Activated CD8-positive, alpha-beta memory T cell treated with anti-CD3 and anti-CD28 coated beads for 1 hour (primary cell): ENCODE measurements around the gene AFF4.
"Not testable (repeated sequence)": the region's sequence is repeated elsewhere in the genome, so short reads cannot be mapped to it uniquely, and the experiment has no call there.

ENCODE experiments used
- DNase-seq, 2 donors: peaks; one replicate each; pipeline ENCODE4 v3.0.0-alpha.2; 2020; ENCODE audit warnings: low read depth in 1 of 2; ENCODE audit errors: extremely low read depth in 1 of 2

Gene AFF4

DNA sequence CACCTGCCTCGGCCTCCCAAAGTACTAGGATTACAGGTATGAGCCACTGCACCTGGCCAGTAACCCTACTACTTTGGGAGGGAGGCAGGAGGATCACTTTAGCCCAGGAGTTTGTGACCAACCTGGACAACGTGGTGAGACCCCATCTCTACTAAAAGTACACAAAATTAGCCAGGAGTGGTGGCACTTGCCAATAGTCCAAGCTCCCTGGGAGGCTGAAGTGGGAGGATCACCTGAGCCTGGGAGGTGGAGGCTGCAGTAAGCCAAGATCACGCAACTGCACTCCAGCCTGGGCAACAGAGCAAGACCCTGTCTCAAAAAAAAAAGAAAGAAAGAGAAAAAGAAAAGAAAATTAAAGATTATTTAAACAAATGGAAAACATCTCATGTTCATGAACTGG lies 107.4 kb downstream of the AFF4 start:
- no peak for DNase-seq

DNA sequence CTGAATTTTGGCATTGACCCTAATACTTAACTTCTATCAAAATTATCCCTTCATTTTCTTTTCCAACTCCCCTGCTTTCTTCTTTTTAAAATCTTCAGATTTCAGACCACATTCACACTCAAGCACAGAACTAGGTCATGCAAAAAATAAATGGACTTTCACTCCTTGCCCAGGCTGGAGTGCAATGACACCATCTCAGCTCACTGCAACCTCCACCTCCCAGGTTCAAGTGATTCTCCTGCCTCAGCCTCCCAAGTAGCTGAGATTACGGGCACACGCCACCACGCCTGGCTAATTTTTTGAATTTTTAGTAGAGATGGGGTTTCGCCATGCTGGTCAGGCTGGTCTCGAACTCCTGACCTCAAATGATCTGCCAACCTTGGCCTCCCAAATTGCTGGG lies 108.4 kb downstream of the AFF4 start:
- DNase-seq, result not testable (repeated sequence)

- no peak for DNase-seq
Observed at GRCh38 chr5:132854301-132854700, 109.1 kb downstream of the AFF4 start.

GRCh38 chr5:132853790-132854189 lies 109.6 kb downstream of the AFF4 start:
- DNase-seq, result no peak

DNA sequence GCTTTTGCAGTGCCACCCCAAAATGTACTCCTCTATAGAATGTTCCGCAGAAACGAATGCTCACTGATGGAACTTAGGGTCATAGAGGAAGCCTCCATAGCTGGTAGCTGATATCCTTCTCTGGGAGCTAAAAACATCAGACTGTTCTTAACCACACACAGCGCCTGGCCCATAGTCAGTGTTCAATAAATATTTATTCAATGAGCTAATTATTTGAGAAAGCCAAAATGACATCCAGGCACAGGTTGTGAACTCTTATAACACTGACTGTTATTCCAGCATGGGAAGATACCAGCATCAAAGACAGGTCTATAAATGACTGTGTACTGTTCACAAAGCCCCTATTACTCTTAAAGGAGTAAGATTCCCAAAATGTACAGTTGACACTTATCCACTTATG lies 110.1 kb downstream of the AFF4 start:
- no peak for DNase-seq

GRCh38 chr5:132850066-132850465 lies 113.4 kb downstream of the AFF4 start:
- no peak for DNase-seq

DNA sequence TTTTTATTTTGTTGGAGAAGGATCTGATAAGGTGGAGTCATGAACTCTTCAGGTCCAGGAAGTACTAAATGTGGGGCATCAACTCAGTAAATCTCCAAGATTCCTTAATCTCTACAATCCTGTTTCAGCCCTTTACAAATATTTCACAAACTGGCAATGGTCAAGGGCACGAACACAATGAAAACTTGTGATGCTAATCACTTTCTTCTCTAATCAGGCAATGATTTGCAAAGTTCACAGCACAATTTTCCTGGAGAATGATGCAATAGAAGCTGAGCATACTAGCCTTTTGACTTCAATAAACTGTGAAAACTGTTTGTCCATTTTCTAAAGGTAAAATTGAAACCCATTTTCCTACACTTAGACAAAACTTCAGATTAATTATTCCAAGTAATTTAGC lies 114.1 kb downstream of the AFF4 start:
- no peak for DNase-seq

DNA sequence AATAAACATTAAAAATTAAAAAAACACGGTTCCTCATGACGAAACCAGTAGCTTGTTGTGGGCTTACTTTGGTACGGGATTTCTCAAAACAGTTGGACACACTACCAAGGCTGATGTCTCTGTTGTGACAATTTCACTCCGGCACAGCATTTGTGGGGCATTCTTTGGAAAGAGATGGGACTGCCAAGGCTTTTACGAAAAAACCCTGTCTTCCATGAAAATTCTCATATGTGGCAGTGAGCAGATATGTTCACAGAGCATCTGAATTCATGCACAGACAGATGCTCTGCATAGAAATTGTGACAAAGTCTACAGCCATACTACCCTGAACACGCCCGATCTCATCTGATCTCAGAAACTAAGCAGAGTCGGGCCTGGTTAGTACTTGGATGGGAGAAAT lies 115.2 kb downstream of the AFF4 start:
- no peak for DNase-seq

- DNase-seq, result no peak
Observed at GRCh38 chr5:132841305-132841704, 122.1 kb downstream of the AFF4 start.

- DNase-seq, result no peak
Observed at GRCh38 chr5:132840896-132841295, 122.5 kb downstream of the AFF4 start.

GRCh38 chr5:132840313-132840712 lies 123.1 kb downstream of the AFF4 start:
- DNase-seq, result no peak

DNA sequence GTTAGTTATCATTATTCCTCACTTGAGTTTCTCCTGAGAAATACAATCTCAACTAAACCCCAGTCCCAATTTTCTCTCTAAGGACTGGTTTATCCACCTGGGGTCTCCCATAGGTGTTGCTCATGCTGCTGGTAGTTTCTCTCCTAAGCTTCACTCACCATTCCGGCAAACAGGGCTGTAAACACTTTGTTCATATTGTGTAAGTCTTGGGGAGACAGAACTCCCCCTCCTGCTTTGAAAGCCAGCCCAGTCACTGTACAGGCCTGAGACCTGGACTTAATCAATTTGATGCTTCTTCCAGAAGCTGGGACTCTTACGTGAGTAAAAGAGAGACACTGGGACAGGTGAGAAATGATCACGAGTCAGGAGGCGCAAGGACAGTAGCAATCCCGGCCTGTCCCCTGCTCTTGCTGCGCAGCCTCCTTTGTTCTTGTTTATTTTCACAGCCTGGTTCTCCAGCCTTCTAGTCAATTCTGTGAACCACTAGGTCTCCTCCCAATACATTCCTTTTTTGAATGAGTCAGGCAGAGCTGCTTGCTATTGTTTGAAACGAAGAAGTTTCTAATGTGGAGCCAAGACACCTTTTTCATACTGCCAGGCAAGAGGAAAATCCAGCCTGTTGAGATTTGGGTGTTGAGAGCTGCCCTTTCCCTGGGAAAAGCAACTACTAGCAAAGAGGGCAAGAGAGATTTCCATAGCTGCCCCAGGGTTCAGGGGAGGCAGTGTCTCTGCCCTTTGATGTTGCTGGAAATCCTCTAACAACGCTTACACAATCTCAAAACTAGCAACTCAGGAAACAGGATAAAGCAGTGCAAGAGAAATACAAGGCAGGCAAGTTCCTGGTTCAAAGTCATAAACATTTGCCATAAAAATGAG lies 123.8 kb downstream of the AFF4 start:
- DNase-seq, result no peak

DNA sequence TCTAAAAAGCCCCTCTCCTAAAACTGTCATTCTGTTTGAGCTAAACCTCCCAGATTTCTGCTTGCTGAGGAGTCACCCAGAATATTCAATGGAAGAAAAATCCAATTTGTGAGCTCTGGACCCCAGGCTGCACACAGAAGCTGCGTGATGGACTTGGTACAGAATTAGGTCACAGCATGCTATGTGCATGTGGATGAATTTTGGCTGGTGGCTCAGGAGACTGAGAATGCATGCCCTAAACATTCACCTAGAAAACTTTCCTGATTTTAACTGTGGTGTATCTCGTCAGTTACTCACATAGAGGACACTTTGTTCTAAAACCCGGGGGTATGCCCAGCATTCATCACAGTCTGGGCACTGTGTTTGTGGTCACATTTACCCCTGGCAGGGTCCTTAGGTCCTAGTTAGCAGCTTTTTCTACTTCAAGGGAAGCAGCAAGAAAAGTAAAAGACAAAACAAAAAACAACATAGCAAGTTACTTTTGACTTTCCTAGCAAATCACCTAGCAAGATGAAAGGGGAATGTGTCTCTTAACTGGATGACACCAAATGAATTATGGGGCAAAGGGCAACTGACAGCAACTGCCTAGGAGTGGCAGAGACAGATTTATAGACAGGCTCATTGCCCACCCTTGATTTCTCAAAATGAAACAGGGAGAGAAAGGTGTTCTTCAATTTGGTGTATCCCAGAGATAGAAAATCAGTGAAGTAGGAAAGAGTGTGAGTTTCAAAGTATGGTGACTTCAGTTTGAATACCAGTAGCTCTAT lies 124.7 kb downstream of the AFF4 start:
- DNase-seq, result no peak

DNA sequence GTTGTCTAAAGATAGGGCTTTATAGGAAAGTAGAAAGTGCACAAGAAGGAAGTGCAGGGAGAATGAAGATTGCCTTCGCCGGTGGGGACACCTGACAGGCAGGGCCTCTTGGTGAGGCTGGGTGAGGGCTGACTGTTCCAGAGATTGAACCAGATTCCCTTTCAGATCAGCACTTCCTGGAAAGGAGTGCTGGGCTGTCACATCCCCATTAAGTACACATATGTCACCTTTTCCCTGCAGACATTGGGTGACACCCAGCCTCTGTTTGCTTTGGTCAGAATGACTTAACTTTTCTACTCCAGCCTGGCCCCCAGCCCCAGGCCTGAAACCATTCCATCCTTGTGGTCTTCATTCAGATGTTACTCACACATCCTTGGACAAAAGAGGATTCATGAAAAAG lies 125.6 kb downstream of the AFF4 start:
- DNase-seq, result no peak

- no peak for DNase-seq
Observed at GRCh38 chr5:132836852-132837251, 126.6 kb downstream of the AFF4 start.

- no peak for DNase-seq
Observed at GRCh38 chr5:132834057-132834456, 129.4 kb downstream of the AFF4 start.

GRCh38 chr5:132832612-132833011 lies 130.8 kb downstream of the AFF4 start:
- no peak for DNase-seq

DNA sequence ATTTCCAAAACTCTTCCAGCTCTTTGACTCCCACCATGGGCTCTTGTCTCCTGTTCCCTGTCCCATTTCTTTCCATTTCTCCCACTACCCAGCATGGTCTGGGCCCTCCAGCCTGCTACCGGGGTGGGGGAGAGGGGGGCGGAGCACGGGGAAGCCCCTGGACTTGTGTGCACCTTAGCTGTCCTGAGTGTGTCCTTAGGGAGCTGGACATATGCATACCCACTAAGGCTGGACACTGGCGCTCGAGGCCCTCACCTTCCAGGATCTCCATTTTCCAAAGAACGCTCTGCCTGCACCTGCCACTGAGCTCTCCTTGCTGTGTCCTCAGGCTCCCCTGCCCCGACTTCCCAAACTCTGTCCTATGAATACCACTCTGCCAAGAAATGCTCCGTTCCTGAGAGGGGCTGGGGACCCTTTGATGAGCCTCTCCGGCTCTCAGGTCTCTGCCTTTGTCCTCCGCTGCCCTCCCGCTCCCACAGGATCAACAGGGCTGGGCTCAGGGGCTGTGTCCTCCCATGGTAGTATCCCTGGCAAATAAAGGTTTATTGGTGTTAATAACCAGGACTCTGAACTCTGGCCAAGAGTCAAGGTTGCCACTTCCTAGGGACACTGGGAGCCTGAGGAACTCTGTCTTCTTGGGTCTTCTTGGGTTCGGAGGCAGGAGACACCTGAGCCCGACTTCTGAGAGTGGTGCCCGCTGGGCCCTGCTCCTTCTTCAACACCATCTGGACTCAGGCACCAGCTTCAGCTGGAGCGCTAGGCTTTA lies 132.2 kb downstream of the AFF4 start:
- DNase-seq, result no peak

- DNase-seq, result no peak
Observed at GRCh38 chr5:132830436-132831094, 132.9 kb downstream of the AFF4 start, which contains the start of gene SHROOM1. TSS of gene SHROOM1 (minus strand) at chr5:132830647. CDS start at chr5:132826140, 4,507 bp downstream.

- peak in 1 of 2 donors; percentile 62 for DNase-seq
Observed at GRCh38 chr5:132829742-132830435, 133.5 kb downstream of the AFF4 start.
